HepG2 (cell line): ENCODE measurements around the gene CHRNG. TPM values are rescaled to one million over a fixed set of nuclear protein-coding genes. Genes with fewer than 3 reads are reported as not detected.

Experiments
- BRCA1 ChIP-seq: sonication (generic); formaldehyde crosslinking; IDR thresholded peaks from 2 replicates; pipeline ENCODE4 v1.4.0; 2020; ENCODE audit warnings: missing genetic modification reagents
- CHD4 ChIP-seq: fragments of 200-600 bp; sonication (generic); IDR thresholded peaks from 2 replicates; pipeline ENCODE4 v1.7.0; 2017; ENCODE audit warnings: mild to moderate bottlenecking, low read length, borderline replicate concordance
- IRF2 ChIP-seq: IDR thresholded peaks from 2 replicates; pipeline ENCODE4 v1.6.1; 2018; ENCODE audit warnings: missing genetic modification reagents, missing compliant biosample characterization
- JDP2 ChIP-seq: sonication (generic); formaldehyde crosslinking; IDR thresholded peaks from 2 replicates; pipeline ENCODE4 v1.8.1; 2022; ENCODE audit warnings: missing genetic modification reagents, borderline replicate concordance
- KAT2B ChIP-seq: fragments of 150-350 bp; IDR thresholded peaks from 2 replicates; pipeline ENCODE4 v1.6.1; 2014; ENCODE audit warnings: low read depth, low read length, borderline replicate concordance
- MTA3 ChIP-seq: sonication (generic); formaldehyde crosslinking; IDR thresholded peaks from 2 replicates; pipeline ENCODE4 v1.4.0; 2020; ENCODE audit warnings: missing genetic modification reagents
- NR2F6 ChIP-seq, 2 experiments: IDR thresholded peaks; 2 replicates each; pipeline ENCODE4 v1.6.1; 2016; ENCODE audit warnings: antibody characterized with exemption in 1 of 2, mild to moderate bottlenecking in 1 of 2
- PTBP1 ChIP-seq: fragments of 200-400 bp; formaldehyde crosslinking; IDR thresholded peaks from 2 replicates; pipeline ENCODE4 v1.6.1; 2018; ENCODE audit warnings: low read length, low read depth; ENCODE audit not compliant: poor library complexity, severe bottlenecking
- RNF2 ChIP-seq: fragments of 450-650 bp; conservative IDR thresholded peaks from 2 replicates; pipeline ENCODE4 v1.6.1; 2016; ENCODE audit warnings: low read depth
- SNAPC5 ChIP-seq: sonication (generic); formaldehyde crosslinking; IDR thresholded peaks from 2 replicates; pipeline ENCODE4 v1.8.1; 2023; ENCODE audit warnings: mild to moderate bottlenecking, missing genetic modification reagents, borderline replicate concordance
- ZBTB20 ChIP-seq: sonication (generic); formaldehyde crosslinking; IDR thresholded peaks from 2 replicates; pipeline ENCODE4 v1.8.1; 2023; ENCODE audit warnings: missing genetic modification reagents, low read depth, mild to moderate bottlenecking, borderline replicate concordance
- ZFY ChIP-seq: sonication (generic); formaldehyde crosslinking; IDR thresholded peaks from 2 replicates; pipeline ENCODE4 v1.4.0; 2020; ENCODE audit warnings: missing genetic modification reagents
- ZNF10 ChIP-seq: sonication (generic); formaldehyde crosslinking; IDR thresholded peaks from 2 replicates; pipeline ENCODE4 v1.4.0; 2020; ENCODE audit warnings: mild to moderate bottlenecking, low read depth, missing genetic modification reagents, borderline replicate concordance
- ZNF724P ChIP-seq: sonication (generic); formaldehyde crosslinking; IDR thresholded peaks from 2 replicates; pipeline ENCODE4 v1.8.0; 2022; ENCODE audit warnings: missing genetic modification reagents, borderline replicate concordance
- ZNF775 ChIP-seq: sonication (generic); formaldehyde crosslinking; IDR thresholded peaks from 2 replicates; pipeline ENCODE4 v1.4.0; 2020; ENCODE audit warnings: missing genetic modification reagents, mild to moderate bottlenecking, moderate library complexity, borderline replicate concordance
- ZNF841 ChIP-seq: sonication (generic); formaldehyde crosslinking; IDR thresholded peaks from 2 replicates; pipeline ENCODE4 v1.8.1; 2023; ENCODE audit warnings: missing genetic modification reagents, borderline replicate concordance
- ZSCAN25 ChIP-seq: sonication (generic); formaldehyde crosslinking; IDR thresholded peaks from 2 replicates; pipeline ENCODE4 v1.8.0; 2022; ENCODE audit warnings: mild to moderate bottlenecking, missing genetic modification reagents
- polyA plus RNA-seq, 8 experiments: library from polyadenylated mRNA; depleted of rRNA in 3 of 8; stranded (reverse) in 7 of 8; unstranded in 1 of 8; fragments of >200 nt; fragmentation: Illumina TruSeq in 4 of 8; extraction: Trizol in 4 of 8; gene quantifications; 2 replicates each; pipeline versions ENCODE4 v1.2.1 to v1.2.3, GENCODE V29; 2011 to 2016; ENCODE audit warnings: low read depth in 4 of 8, missing spikeins in 1 of 8, mixed read lengths in 1 of 8; ENCODE audit not compliant: insufficient read depth in 1 of 8
- total RNA-seq, 5 experiments: library from RNA; depleted of rRNA; stranded (reverse); fragments of >200 nt; fragmentation: Illumina TruSeq; extraction: Trizol; gene quantifications; 2 replicates each; pipeline ENCODE4 v1.2.3, GENCODE V29; 2016; ENCODE audit warnings: low read depth in 1 of 5
- TF ChIP-seq, protein P1 (sequence below): sonication (generic); formaldehyde crosslinking; IDR thresholded peaks from 2 replicates; pipeline ENCODE4 v1.4.0; 2020; ENCODE audit warnings: missing genetic modification reagents, borderline replicate concordance
- TF ChIP-seq, protein P2 (sequence below): sonication (generic); formaldehyde crosslinking; IDR thresholded peaks from 2 replicates; pipeline ENCODE4 v1.5.0; 2020; ENCODE audit warnings: mild to moderate bottlenecking, missing genetic modification reagents, moderate library complexity
- TF ChIP-seq, protein P3 (sequence below), 2 experiments: fragments of 450-650 bp in 1 of 2; sonication (generic) in 1 of 2; formaldehyde crosslinking; IDR thresholded peaks; 2 replicates each; pipeline versions ENCODE4 v1.5.0 to v1.8.0; 2020 to 2022; ENCODE audit warnings: mild to moderate bottlenecking in 1 of 2, missing genetic modification reagents in 1 of 2
- TF ChIP-seq, protein P4 (sequence below): sonication (generic); formaldehyde crosslinking; IDR thresholded peaks from 2 replicates; pipeline ENCODE4 v1.5.0; 2020; ENCODE audit warnings: missing genetic modification reagents

CHRNG gene
- total and polyA plus RNA-seq, 2 of the 13 experiments (the other 11 are each of a cell fraction or from before 2014, with no cell fraction given) = not detected

- TF ChIP-seq JDP2 = no peak
- no peak for TF ChIP-seq NR2F6 (IDR thresholded peaks at IDR 0.05)
- no peak for TF ChIP-seq NR2F6 (CRISPR knock-in tag; IDR thresholded peaks at IDR 0.05)
- no peak for TF ChIP-seq IRF2 (CRISPR knock-in tag)
- TF ChIP-seq ZNF841 (CRISPR knock-in tag) = no peak
- no peak for TF ChIP-seq PTBP1
- TF ChIP-seq ZNF724P = no peak
- TF ChIP-seq ZFY (CRISPR knock-in tag) = peak; percentile 59; the same call in 1 of the 2 replicates
- TF ChIP-seq CHD4 = no peak
- TF ChIP-seq ZNF10 (CRISPR knock-in tag) = no peak
- TF ChIP-seq, protein P1, sequence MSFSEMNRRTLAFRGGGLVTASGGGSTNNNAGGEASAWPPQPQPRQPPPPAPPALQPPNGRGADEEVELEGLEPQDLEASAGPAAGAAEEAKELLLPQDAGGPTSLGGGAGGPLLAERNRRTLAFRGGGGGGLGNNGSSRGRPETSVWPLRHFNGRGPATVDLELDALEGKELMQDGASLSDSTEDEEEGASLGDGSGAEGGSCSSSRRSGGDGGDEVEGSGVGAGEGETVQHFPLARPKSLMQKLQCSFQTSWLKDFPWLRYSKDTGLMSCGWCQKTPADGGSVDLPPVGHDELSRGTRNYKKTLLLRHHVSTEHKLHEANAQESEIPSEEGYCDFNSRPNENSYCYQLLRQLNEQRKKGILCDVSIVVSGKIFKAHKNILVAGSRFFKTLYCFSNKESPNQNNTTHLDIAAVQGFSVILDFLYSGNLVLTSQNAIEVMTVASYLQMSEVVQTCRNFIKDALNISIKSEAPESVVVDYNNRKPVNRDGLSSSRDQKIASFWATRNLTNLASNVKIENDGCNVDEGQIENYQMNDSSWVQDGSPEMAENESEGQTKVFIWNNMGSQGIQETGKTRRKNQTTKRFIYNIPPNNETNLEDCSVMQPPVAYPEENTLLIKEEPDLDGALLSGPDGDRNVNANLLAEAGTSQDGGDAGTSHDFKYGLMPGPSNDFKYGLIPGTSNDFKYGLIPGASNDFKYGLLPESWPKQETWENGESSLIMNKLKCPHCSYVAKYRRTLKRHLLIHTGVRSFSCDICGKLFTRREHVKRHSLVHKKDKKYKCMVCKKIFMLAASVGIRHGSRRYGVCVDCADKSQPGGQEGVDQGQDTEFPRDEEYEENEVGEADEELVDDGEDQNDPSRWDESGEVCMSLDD (CRISPR knock-in tag) = no peak
- TF ChIP-seq KAT2B = no peak
- no peak for TF ChIP-seq ZBTB20
- TF ChIP-seq, protein P2, sequence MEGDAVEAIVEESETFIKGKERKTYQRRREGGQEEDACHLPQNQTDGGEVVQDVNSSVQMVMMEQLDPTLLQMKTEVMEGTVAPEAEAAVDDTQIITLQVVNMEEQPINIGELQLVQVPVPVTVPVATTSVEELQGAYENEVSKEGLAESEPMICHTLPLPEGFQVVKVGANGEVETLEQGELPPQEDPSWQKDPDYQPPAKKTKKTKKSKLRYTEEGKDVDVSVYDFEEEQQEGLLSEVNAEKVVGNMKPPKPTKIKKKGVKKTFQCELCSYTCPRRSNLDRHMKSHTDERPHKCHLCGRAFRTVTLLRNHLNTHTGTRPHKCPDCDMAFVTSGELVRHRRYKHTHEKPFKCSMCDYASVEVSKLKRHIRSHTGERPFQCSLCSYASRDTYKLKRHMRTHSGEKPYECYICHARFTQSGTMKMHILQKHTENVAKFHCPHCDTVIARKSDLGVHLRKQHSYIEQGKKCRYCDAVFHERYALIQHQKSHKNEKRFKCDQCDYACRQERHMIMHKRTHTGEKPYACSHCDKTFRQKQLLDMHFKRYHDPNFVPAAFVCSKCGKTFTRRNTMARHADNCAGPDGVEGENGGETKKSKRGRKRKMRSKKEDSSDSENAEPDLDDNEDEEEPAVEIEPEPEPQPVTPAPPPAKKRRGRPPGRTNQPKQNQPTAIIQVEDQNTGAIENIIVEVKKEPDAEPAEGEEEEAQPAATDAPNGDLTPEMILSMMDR = peak; percentile 84
- no peak for TF ChIP-seq SNAPC5 (CRISPR knock-in tag)
- TF ChIP-seq, protein P3, sequence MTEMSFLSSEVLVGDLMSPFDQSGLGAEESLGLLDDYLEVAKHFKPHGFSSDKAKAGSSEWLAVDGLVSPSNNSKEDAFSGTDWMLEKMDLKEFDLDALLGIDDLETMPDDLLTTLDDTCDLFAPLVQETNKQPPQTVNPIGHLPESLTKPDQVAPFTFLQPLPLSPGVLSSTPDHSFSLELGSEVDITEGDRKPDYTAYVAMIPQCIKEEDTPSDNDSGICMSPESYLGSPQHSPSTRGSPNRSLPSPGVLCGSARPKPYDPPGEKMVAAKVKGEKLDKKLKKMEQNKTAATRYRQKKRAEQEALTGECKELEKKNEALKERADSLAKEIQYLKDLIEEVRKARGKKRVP (CRISPR knock-in tag; IDR thresholded peaks at IDR 0.05) = no peak
- TF ChIP-seq ZSCAN25 (CRISPR knock-in tag) = no peak
- no peak for TF ChIP-seq MTA3 (CRISPR knock-in tag)
- no peak for TF ChIP-seq BRCA1
- TF ChIP-seq, protein P4, sequence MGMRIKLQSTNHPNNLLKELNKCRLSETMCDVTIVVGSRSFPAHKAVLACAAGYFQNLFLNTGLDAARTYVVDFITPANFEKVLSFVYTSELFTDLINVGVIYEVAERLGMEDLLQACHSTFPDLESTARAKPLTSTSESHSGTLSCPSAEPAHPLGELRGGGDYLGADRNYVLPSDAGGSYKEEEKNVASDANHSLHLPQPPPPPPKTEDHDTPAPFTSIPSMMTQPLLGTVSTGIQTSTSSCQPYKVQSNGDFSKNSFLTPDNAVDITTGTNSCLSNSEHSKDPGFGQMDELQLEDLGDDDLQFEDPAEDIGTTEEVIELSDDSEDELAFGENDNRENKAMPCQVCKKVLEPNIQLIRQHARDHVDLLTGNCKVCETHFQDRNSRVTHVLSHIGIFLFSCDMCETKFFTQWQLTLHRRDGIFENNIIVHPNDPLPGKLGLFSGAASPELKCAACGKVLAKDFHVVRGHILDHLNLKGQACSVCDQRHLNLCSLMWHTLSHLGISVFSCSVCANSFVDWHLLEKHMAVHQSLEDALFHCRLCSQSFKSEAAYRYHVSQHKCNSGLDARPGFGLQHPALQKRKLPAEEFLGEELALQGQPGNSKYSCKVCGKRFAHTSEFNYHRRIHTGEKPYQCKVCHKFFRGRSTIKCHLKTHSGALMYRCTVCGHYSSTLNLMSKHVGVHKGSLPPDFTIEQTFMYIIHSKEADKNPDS (CRISPR knock-in tag) = no peak
- TF ChIP-seq ZNF775 (CRISPR knock-in tag) = no peak
- TF ChIP-seq RNF2 = 0 out of 2 replicates have a peak, but pooled peaks have one; percentile 35
Measured at GRCh38 chr2:232523682-232524597, 15.6 kb upstream of the CHRNG start (continued).
